ENCODE measurements around the gene SULF2.

DNA sequence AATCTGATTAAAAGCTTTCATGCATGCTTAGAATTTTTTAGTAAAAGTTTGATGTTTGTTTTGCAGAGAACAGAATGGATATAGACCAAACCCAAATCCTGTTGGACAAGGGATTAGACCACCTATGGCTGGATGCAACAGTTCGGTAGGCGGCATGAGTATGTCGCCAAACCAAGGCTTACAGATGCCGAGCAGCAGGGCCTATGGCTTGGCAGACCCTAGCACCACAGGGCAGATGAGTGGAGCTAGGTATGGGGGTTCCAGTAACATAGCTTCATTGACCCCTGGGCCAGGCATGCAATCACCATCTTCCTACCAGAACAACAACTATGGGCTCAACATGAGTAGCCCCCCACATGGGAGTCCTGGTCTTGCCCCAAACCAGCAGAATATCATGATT lies 150.0 kb downstream of the SULF2 start:
- TF ChIP-seq, protein P1, sequence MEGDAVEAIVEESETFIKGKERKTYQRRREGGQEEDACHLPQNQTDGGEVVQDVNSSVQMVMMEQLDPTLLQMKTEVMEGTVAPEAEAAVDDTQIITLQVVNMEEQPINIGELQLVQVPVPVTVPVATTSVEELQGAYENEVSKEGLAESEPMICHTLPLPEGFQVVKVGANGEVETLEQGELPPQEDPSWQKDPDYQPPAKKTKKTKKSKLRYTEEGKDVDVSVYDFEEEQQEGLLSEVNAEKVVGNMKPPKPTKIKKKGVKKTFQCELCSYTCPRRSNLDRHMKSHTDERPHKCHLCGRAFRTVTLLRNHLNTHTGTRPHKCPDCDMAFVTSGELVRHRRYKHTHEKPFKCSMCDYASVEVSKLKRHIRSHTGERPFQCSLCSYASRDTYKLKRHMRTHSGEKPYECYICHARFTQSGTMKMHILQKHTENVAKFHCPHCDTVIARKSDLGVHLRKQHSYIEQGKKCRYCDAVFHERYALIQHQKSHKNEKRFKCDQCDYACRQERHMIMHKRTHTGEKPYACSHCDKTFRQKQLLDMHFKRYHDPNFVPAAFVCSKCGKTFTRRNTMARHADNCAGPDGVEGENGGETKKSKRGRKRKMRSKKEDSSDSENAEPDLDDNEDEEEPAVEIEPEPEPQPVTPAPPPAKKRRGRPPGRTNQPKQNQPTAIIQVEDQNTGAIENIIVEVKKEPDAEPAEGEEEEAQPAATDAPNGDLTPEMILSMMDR (IDR thresholded peaks at IDR 0.05; ENCODE audit: low read depth, low read length, missing input control), result no peak
- TF ChIP-seq SP1 (IDR thresholded peaks at IDR 0.05), result no peak
- TF ChIP-seq, protein P2, sequence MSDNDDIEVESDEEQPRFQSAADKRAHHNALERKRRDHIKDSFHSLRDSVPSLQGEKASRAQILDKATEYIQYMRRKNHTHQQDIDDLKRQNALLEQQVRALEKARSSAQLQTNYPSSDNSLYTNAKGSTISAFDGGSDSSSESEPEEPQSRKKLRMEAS (IDR thresholded peaks at IDR 0.05), result no peak
- TF ChIP-seq, protein P3, sequence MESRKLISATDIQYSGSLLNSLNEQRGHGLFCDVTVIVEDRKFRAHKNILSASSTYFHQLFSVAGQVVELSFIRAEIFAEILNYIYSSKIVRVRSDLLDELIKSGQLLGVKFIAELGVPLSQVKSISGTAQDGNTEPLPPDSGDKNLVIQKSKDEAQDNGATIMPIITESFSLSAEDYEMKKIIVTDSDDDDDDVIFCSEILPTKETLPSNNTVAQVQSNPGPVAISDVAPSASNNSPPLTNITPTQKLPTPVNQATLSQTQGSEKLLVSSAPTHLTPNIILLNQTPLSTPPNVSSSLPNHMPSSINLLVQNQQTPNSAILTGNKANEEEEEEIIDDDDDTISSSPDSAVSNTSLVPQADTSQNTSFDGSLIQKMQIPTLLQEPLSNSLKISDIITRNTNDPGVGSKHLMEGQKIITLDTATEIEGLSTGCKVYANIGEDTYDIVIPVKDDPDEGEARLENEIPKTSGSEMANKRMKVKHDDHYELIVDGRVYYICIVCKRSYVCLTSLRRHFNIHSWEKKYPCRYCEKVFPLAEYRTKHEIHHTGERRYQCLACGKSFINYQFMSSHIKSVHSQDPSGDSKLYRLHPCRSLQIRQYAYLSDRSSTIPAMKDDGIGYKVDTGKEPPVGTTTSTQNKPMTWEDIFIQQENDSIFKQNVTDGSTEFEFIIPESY (IDR thresholded peaks at IDR 0.05), result no peak
